Gastroesophageal sphincter (tissue), 4 donors: Measurements from ENCODE around the gene MED12. TPM values are rescaled to one million over a fixed set of nuclear protein-coding genes. Genes with fewer than 3 reads are reported as not detected.

ENCODE experiments used
- ATAC-seq: fragments of 150-250 bp; one replicate; pipeline ENCODE4 v1.9.1; 2016; ENCODE audit warnings: mild to moderate bottlenecking, moderate library complexity
- H3K27ac ChIP-seq, 4 donors: fragments of 200-600 bp; sonication (generic) in 3 of 4; 1 replicate in 3 of 4; 2 replicates in 1 of 4; pipeline ENCODE4 v1.5.1; 2016 to 2019
- H3K27me3 ChIP-seq: fragments of 200-600 bp; sonication (generic); one replicate; pipeline ENCODE4 v1.5.1; 2019
- H3K36me3 ChIP-seq, 2 donors: fragments of 200-600 bp; sonication (generic); one replicate each; pipeline ENCODE4 v1.5.1; 2019; ENCODE audit warnings: control low read depth in 1 of 2
- H3K4me1 ChIP-seq, 3 donors: fragments of 200-600 bp; sonication (generic); 1 replicate in 2 of 3; 2 replicates in 1 of 3; pipeline ENCODE4 v1.5.1; 2016 to 2019; ENCODE audit warnings: control low read depth in 2 of 3
- H3K4me3 ChIP-seq, 2 donors: fragments of 200-600 bp; sonication (generic); one replicate each; pipeline ENCODE4 v1.5.1; 2019; ENCODE audit warnings: mild to moderate bottlenecking in 1 of 2, moderate library complexity in 1 of 2
- H3K9me3 ChIP-seq, 3 donors: fragments of 200-600 bp; sonication (generic); one replicate each; pipeline ENCODE4 v1.5.1; 2017 to 2019; ENCODE audit warnings: control low read depth in 2 of 3
- EP300 ChIP-seq: sonication (generic); formaldehyde crosslinking; IDR thresholded peaks from one replicate; pipeline ENCODE4 v1.6.1; 2017; ENCODE audit warnings: antibody characterized with exemption, mild to moderate bottlenecking
- POLR2A ChIP-seq, 2 donors: fragments of 450-650 bp; IDR thresholded peaks; one replicate each; pipeline ENCODE4 v1.6.1; 2017; ENCODE audit warnings: antibody characterized with exemption in 2 of 2, mild to moderate bottlenecking in 2 of 2, moderate library complexity in 1 of 2
- POLR2AphosphoS5 ChIP-seq: sonication (generic); formaldehyde crosslinking; IDR thresholded peaks from one replicate; pipeline ENCODE4 v1.6.1; 2017; ENCODE audit warnings: antibody characterized with exemption
- WGBS, 2 donors: methylation state at CpG; one replicate each; pipeline ENCODE4 v1.1.5; 2018; ENCODE audit warnings: low coverage in 1 of 2; 5-methylcytosine and 5-hydroxymethylcytosine counted together
- total RNA-seq, 4 donors: library from RNA; depleted of rRNA; stranded (reverse); fragments of >200 nt; gene quantifications; one replicate each; pipeline ENCODE4 v1.1.0, GENCODE V29; 2016
- TF ChIP-seq, protein P1 (sequence below), 4 experiments: fragments of 200-600 bp in 2 of 4; fragments of 450-650 bp in 2 of 4; sonication (generic) in 1 of 4; IDR thresholded peaks; one replicate each; pipeline ENCODE4 v1.5.1; 2017 to 2019; ENCODE audit warnings: antibody characterized with exemption in 4 of 4, mild to moderate bottlenecking in 2 of 4, moderate library complexity in 2 of 4

MED12 gene
- total RNA-seq, 4 donors from 2014 or later: 19.7 to 30.2 (median 26.2) TPM

DNA sequence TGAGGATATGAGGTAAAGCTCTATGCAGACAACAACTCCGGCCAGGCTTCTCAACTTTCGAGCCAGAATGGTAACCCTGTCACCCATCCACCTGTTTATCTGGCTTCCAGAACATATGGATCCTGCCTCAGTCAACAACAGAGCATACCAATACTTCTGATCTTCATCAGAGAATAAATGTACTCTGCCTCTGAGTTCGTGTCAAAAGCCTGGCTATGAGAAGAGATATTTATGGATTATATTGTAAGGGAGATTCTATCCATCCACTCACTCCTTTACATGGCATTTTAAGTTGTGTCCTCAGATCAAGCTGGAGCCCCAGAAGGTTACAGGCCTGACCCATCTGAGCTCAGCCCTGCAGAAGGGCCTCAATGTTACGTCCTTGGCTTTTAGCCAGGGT, 32.5 kb upstream of the MED12 start:
- H3K9me3 ChIP-seq: no peaks in the 10 kb centered on the region
- TF ChIP-seq POLR2AphosphoS5 (no peak), EP300 (no peak), POLR2A (IDR thresholded peaks at IDR 0.05) (no peak)
- TF ChIP-seq, protein P1, sequence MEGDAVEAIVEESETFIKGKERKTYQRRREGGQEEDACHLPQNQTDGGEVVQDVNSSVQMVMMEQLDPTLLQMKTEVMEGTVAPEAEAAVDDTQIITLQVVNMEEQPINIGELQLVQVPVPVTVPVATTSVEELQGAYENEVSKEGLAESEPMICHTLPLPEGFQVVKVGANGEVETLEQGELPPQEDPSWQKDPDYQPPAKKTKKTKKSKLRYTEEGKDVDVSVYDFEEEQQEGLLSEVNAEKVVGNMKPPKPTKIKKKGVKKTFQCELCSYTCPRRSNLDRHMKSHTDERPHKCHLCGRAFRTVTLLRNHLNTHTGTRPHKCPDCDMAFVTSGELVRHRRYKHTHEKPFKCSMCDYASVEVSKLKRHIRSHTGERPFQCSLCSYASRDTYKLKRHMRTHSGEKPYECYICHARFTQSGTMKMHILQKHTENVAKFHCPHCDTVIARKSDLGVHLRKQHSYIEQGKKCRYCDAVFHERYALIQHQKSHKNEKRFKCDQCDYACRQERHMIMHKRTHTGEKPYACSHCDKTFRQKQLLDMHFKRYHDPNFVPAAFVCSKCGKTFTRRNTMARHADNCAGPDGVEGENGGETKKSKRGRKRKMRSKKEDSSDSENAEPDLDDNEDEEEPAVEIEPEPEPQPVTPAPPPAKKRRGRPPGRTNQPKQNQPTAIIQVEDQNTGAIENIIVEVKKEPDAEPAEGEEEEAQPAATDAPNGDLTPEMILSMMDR (IDR thresholded peaks at IDR 0.05): no peak
- WGBS, 2 donors: 17 to 20% methylated on average over 1 to 2 of the region's 4 CpGs
- no peak overlapping the region for H3K4me3 ChIP-seq
- H3K4me1 ChIP-seq: no peaks in the 10 kb centered on the region
- H3K27me3 ChIP-seq: no peaks in the 10 kb centered on the region
- H3K27ac ChIP-seq: no peak overlapping the region
- no peak for ATAC-seq
- H3K36me3 ChIP-seq: no peaks in the 10 kb centered on the region

DNA sequence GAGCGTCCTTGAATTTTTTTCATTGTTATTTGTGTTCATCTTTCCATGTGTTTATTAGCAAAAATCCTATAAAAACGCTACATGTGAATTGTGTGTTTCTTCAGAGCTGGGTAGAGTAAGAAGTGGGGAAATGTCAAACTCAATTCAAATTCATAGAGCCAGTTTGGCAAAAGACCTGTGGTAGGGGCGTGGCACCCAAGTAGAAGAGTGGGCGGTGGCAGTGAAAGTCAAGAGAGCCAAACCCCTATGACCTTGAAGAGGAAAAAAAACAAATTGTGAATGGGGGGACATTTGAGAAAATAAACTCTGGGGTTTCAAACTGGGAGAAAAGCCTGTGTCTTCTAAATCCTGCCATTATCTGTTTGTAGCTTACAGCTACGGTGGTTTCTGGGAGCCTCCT, 27.1 kb upstream of the MED12 start:
- TF ChIP-seq POLR2A (IDR thresholded peaks at IDR 0.05) (no peak), POLR2AphosphoS5 (no peak), EP300 (no peak)
- TF ChIP-seq, protein P1 (IDR thresholded peaks at IDR 0.05): no peak
- Histone ChIP-seq H3K27me3 (no peaks in the 10 kb centered on the region), H3K4me1 (peaks cover 0 to 4% (median 0%) of the 10 kb centered on the region in 3 donors), H3K4me3 (no peak overlapping the region), H3K9me3 (no peaks in the 10 kb centered on the region), H3K36me3 (no peaks in the 10 kb centered on the region), H3K27ac (no peak overlapping the region)
- ATAC-seq: no peak
- WGBS, 2 donors: 43 to 60% methylated on average over 2 to 5 of the region's 5 CpGs

DNA sequence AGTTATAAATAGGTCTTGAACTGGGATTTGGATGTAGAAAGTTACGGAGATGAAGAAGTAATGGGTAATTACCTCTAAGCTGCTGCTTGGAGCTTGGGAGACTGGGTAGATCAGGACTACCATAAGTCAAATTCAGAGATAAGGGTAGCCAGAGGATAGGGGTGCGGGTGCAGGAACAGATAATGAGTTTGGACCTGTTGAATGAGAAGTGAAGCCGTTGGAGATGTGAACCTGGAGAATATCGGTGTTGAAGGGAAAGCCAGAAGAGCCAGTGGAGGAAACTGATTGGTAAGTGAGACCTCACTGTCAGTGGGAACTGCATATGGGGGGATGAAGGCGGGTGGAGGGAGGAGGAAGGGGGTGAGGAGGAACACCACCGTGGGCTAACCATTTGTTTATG, 23.4 kb upstream of the MED12 start:
- no peak for TF ChIP-seq POLR2A (IDR thresholded peaks at IDR 0.05)
- Histone ChIP-seq H3K9me3 (no peaks in the 10 kb centered on the region), H3K4me1 (peaks cover 0 to 26% (median 0%) of the 10 kb centered on the region in 3 donors), H3K36me3 (no peaks in the 10 kb centered on the region), H3K4me3 (peak overlapping the region; percentile 62 to 72), H3K27ac (peak overlapping the region in 2 of 4 donors; percentile 73 to 81), H3K27me3 (no peaks in the 10 kb centered on the region)
- no peak for ATAC-seq
- 10 to 32% methylated on average over 4 to 6 of the region's 6 CpGs for WGBS, 2 donors

DNA sequence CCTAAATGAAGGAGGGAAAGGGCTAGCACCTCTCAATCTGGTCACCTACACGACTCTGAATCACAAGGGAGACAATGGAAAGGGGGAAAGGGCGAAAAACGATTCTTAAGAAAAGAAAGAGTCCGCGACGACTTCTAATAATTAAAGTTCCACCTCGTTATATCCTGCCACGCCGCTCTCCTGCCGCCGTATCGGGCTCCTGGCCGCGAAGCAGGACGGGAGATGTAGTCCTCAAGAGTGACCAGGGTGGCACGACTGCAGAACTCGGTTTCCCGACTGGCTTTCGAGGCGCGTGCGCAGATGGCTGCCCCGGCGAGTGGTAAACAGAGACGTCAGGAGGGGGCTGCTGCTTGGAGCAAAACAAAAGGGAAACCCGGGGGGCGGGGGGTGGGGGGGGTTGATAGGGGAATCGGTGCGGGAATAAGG, 22.8 kb upstream of the MED12 start, which contains the start of gene FOXO4:
Gene FOXO4, plus strand, starts transcription at position 297 of the 426 bp plus-strand sequence. CDS start 678 bp downstream, outside the sequence.
- no peaks in the 10 kb centered on the region for H3K9me3 ChIP-seq
- peaks cover 0 to 26% (median 0%) of the 10 kb centered on the region in 3 donors for H3K4me1 ChIP-seq

DNA sequence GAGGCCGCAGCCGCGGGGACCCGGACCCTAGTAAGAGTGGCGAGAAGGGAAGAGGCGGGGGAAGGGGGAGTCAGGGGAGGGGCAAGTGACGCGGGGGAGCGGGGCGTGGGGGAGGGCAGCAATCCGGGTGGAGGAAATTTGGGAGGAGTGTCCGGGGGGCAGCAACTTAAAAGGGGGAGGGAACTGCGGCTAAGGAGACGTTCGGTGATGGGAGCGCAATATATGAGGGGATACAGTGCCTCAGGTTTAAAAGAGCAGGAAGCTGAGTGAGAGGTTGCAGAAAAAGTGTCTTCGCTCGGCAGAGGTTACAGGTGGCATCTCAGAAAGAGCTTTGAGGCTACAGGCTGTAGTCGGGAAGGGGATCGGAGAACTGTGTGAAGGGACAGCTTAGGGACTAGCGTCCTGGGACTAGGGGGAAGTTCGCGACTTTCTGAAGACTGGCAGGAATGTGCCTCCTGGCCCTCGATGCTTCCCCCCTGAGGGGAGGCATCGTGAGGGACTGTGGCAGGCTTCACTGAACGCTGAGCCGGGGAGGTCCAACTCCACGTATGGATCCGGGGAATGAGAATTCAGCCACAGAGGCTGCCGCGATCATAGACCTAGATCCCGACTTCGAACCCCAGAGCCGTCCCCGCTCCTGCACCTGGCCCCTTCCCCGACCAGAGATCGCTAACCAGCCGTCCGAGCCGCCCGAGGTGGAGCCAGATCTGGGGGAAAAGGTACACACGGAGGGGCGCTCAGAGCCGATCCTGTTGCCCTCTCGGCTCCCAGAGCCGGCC, 22.2 kb upstream of the MED12 start:
- peaks cover 0 to 4% of the 10 kb centered on the region in 2 donors for H3K36me3 ChIP-seq
- H3K27ac ChIP-seq: peak overlapping the region; percentile 73 to 85 (median 78)
- 0 to 31% methylated on average over 10 to 15 of the region's 46 CpGs for WGBS, 2 donors
- H3K9me3 ChIP-seq: no peaks in the 10 kb centered on the region
- H3K27me3 ChIP-seq: no peaks in the 10 kb centered on the region
- peaks cover 0 to 26% (median 0%) of the 10 kb centered on the region in 3 donors for H3K4me1 ChIP-seq
- TF ChIP-seq, protein P1 (IDR thresholded peaks at IDR 0.05): no peak
- TF ChIP-seq POLR2AphosphoS5: no peak
- TF ChIP-seq EP300: no peak
- no peak for TF ChIP-seq POLR2A (IDR thresholded peaks at IDR 0.05)
- H3K4me3 ChIP-seq: peak overlapping the region; percentile 62 to 72
- peak; percentile 66 for ATAC-seq

More for the DNA sequence above, 22.8 kb upstream of the MED12 start, which contains the start of gene FOXO4:
- Histone ChIP-seq H3K4me3 (peak within 1 kb of the TSS; percentile 62 to 72), H3K36me3 (no peaks in the 10 kb centered on the region), H3K27me3 (no peaks in the 10 kb centered on the region), H3K27ac (peak within 1 kb of the TSS; percentile 73 to 85 (median 78))
- TF ChIP-seq EP300 (no peak), POLR2A (IDR thresholded peaks at IDR 0.05) (no peak), POLR2AphosphoS5 (no peak)
- TF ChIP-seq, protein P1 (IDR thresholded peaks at IDR 0.05): no peak
- 4 to 20% methylated on average over 15 to 22 of the region's 29 CpGs for WGBS, 2 donors
- peak; percentile 96 for ATAC-seq
